DND-41 (cell line): ENCODE data around the gene CNKSR2.
A peak's percentile ranks its signal among the peaks of the same experiment; 100 is the strongest.

Experiments
- EZH2 ChIP-seq: IDR thresholded peaks from 3 replicates; pipeline ENCODE4 v1.6.1; 2012; ENCODE audit warnings: borderline replicate concordance, low read depth, mild to moderate bottlenecking, moderate library complexity, low read length, inconsistent platforms; ENCODE audit not compliant: severe bottlenecking
- TF ChIP-seq, protein P1 (sequence below): IDR thresholded peaks from 2 replicates; pipeline ENCODE4 v1.5.1; 2012; ENCODE audit warnings: borderline replicate concordance, low read length, moderate library complexity, mild to moderate bottlenecking; ENCODE audit not compliant: poor library complexity, severe bottlenecking; ENCODE audit errors: extremely low read depth

DNA sequence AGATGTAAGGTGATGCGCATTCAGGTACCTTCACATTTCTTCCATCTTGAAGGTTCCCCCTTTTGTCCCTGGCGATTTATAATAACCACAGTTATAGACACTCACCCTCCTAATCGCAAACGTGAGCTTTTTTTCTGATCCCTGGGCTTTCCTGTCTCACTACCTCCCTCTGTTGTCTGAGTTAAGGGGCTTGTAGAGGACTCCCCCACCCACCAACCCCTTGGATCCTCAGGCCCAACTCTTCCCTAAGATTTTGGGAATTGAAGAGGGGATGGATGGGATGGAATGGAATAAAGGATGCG is 1.4 kb downstream of the CNKSR2 start:
- TF ChIP-seq, protein P1, sequence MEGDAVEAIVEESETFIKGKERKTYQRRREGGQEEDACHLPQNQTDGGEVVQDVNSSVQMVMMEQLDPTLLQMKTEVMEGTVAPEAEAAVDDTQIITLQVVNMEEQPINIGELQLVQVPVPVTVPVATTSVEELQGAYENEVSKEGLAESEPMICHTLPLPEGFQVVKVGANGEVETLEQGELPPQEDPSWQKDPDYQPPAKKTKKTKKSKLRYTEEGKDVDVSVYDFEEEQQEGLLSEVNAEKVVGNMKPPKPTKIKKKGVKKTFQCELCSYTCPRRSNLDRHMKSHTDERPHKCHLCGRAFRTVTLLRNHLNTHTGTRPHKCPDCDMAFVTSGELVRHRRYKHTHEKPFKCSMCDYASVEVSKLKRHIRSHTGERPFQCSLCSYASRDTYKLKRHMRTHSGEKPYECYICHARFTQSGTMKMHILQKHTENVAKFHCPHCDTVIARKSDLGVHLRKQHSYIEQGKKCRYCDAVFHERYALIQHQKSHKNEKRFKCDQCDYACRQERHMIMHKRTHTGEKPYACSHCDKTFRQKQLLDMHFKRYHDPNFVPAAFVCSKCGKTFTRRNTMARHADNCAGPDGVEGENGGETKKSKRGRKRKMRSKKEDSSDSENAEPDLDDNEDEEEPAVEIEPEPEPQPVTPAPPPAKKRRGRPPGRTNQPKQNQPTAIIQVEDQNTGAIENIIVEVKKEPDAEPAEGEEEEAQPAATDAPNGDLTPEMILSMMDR = peak; percentile 33
- TF ChIP-seq EZH2 = no peak
